Measurements from ENCODE around the gene FLT4. TPM values are rescaled to one million over a fixed set of nuclear protein-coding genes. Genes with fewer than 3 reads are reported as not detected.

The FLT4 gene
- total and polyA plus RNA-seq, 2 of the 13 experiments (the other 11 are each of a cell fraction or from before 2014, with no cell fraction given), result not detected

DNA sequence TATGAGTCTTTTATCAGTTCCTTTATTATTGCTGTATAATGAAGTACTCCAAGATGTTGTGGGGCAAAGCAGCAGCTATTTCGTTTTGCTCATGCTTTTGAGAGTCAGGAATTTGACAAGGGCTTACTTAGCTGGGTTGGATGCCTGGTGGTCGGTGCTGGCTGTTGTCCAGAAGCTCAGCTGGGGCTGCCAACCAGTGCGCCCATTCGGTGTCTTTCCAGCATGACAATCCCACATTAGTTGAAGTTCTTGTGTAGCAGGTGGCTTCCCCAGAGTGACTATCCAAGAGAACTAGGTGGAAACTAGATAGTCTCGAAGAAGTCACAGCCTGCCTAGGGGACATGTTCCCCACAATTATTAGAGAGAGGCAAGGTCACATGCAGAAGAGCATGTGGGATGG, 3.4 kb upstream of the FLT4 start:
- no peak overlapping the region for H3K4me2 ChIP-seq (ENCODE audit: low read depth, low read length)
- H3K9ac ChIP-seq (ENCODE audit: insufficient read depth, low read depth, low read length), result no peak overlapping the region
- no peak for TF ChIP-seq MED1 (CRISPR knock-in tag; IDR thresholded peaks at IDR 0.05)
- TF ChIP-seq, protein P1, sequence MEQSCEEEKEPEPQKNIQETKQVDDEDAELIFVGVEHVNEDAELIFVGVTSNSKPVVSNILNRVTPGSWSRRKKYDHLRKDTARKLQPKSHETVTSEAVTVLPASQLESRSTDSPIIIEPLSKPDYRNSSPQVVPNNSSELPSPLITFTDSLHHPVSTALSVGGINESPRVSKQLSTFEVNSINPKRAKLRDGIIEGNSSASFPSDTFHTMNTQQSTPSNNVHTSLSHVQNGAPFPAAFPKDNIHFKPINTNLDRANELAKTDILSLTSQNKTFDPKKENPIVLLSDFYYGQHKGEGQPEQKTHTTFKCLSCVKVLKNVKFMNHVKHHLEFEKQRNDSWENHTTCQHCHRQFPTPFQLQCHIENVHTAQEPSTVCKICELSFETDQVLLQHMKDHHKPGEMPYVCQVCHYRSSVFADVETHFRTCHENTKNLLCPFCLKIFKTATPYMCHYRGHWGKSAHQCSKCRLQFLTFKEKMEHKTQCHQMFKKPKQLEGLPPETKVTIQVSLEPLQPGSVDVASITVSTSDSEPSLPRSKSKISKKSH (CRISPR knock-in tag; IDR thresholded peaks at IDR 0.05; ENCODE audit: borderline replicate concordance), result no peak
- TF ChIP-seq HMG20B (CRISPR knock-in tag; conservative IDR thresholded peaks at IDR 0.05), result no peak
- no peak for TF ChIP-seq SP2 (CRISPR knock-in tag; IDR thresholded peaks at IDR 0.05)
- TF ChIP-seq ZNF644 (CRISPR knock-in tag; IDR thresholded peaks at IDR 0.05; ENCODE audit: low read depth), result no peak
- TF ChIP-seq, protein P2, sequence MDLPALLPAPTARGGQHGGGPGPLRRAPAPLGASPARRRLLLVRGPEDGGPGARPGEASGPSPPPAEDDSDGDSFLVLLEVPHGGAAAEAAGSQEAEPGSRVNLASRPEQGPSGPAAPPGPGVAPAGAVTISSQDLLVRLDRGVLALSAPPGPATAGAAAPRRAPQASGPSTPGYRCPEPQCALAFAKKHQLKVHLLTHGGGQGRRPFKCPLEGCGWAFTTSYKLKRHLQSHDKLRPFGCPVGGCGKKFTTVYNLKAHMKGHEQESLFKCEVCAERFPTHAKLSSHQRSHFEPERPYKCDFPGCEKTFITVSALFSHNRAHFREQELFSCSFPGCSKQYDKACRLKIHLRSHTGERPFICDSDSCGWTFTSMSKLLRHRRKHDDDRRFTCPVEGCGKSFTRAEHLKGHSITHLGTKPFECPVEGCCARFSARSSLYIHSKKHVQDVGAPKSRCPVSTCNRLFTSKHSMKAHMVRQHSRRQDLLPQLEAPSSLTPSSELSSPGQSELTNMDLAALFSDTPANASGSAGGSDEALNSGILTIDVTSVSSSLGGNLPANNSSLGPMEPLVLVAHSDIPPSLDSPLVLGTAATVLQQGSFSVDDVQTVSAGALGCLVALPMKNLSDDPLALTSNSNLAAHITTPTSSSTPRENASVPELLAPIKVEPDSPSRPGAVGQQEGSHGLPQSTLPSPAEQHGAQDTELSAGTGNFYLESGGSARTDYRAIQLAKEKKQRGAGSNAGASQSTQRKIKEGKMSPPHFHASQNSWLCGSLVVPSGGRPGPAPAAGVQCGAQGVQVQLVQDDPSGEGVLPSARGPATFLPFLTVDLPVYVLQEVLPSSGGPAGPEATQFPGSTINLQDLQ (CRISPR knock-in tag; IDR thresholded peaks at IDR 0.05), result no peak
- no peak for TF ChIP-seq ZNF780A (CRISPR knock-in tag; IDR thresholded peaks at IDR 0.05)
- no peak for TF ChIP-seq RFXAP (CRISPR knock-in tag; IDR thresholded peaks at IDR 0.05; ENCODE audit: borderline replicate concordance)
- TF ChIP-seq ZNF607 (CRISPR knock-in tag; IDR thresholded peaks at IDR 0.05; ENCODE audit: borderline replicate concordance), result no peak
- TF ChIP-seq TCF7L2 (IDR thresholded peaks at IDR 0.05; ENCODE audit: low read depth, low read length), result no peak
- no peak for TF ChIP-seq SAP130 (CRISPR knock-in tag; IDR thresholded peaks at IDR 0.05; ENCODE audit: low read depth)
- TF ChIP-seq SOX6 (IDR thresholded peaks at IDR 0.05), result no peak
- TF ChIP-seq SOX6 (CRISPR knock-in tag; IDR thresholded peaks at IDR 0.05), result no peak
- TF ChIP-seq ZBTB21 (CRISPR knock-in tag; IDR thresholded peaks at IDR 0.05), result no peak
- TF ChIP-seq ZNF235 (CRISPR knock-in tag; IDR thresholded peaks at IDR 0.05; ENCODE audit: borderline replicate concordance), result no peak
- H3K79me2 ChIP-seq (ENCODE audit: insufficient read depth, low read length), result no peaks in the 10 kb centered on the region
- no peaks in the 10 kb centered on the region for H3K36me3 ChIP-seq (replicated peaks in 1 of 2; ENCODE audit: control insufficient read depth in 1 of 2, insufficient read depth in 2 of 2, low read length in 2 of 2)
- no peak overlapping the region for H3K27ac ChIP-seq (ENCODE audit: extremely low read length, insufficient read depth, low read length)
- FAIRE-seq (no peak), DNase-seq (ENCODE audit: low spot score) (no peak), ATAC-seq (no peak)
- H3K9me3 ChIP-seq (ENCODE audit: low read length), result no peaks in the 10 kb centered on the region
- ChIA-PET POLR2A (no interaction called here), CTCF (ENCODE audit: low intra/inter-chr PET ratio, low total read pairs) (no interaction called here)
- in situ Hi-C loops (cut with HindIII; ENCODE audit: extremely low pct_ligation_motif_present, low pct_unique_long_range_greater_than_20kb), result no loop called here
- WGBS (ENCODE audit: low lambda C conversion rate), result 29% methylated on average over 5 of the region's 5 CpGs
- intact Hi-C loops (cut with micrococcal nuclease; ENCODE audit: unreplicated experiment), result no loop called here
- BruUV-seq (replicated peaks), result no TSS peak
- peaks cover 3 to 41% of the 10 kb centered on the region in 2 experiments for H3K27me3 ChIP-seq (ENCODE audit: control insufficient read depth in 1 of 2, insufficient read depth in 2 of 2, low read length in 2 of 2)
- no peak overlapping the region for H3K4me3 ChIP-seq (replicated peaks in 1 of 3; ENCODE audit: insufficient read depth in 1 of 3, low read depth in 2 of 3, low read length in 3 of 3)
- no peaks in the 10 kb centered on the region for H3K4me1 ChIP-seq (ENCODE audit: insufficient read depth, low read length)
- H2AFZ ChIP-seq (ENCODE audit: low read length), result no peak overlapping the region
- no peaks in the 10 kb centered on the region for H4K20me1 ChIP-seq (ENCODE audit: insufficient read depth, low read length)
